Heart right ventricle (tissue), 16 donors: ENCODE results near the gene SAPCD2. TPM values are rescaled to one million over a fixed set of nuclear protein-coding genes. Genes with fewer than 3 reads are reported as not detected.

Experiments used
- ATAC-seq, 8 donors: fragments of 200-7000 bp; cut with Tn5 transposase; one replicate each; pipeline ENCODE4 v1.9.1; 2020; ENCODE audit warnings: mild to moderate bottlenecking in 8 of 8, moderate library complexity in 8 of 8, moderate number of reproducible peaks in 1 of 8
- DNase-seq, 2 donors: peaks; one replicate each; pipeline ENCODE4 v3.0.0-alpha.2; 2020
- H3K27ac ChIP-seq, 10 donors: fragments of 200-600 bp; sonication (generic) in 2 of 10; one replicate each; pipeline versions ENCODE4 v1.5.0 to v1.8.0; 2020 to 2022; ENCODE audit warnings: mild to moderate bottlenecking in 3 of 10
- H3K27me3 ChIP-seq, 7 donors: fragments of 200-600 bp; one replicate each; pipeline ENCODE4 v1.8.0; 2021 to 2022; ENCODE audit warnings: mild to moderate bottlenecking in 2 of 7
- H3K36me3 ChIP-seq, 9 donors: fragments of 200-600 bp; sonication (generic) in 1 of 9; one replicate each; pipeline versions ENCODE4 v1.5.0 to v1.8.0; 2020 to 2022; ENCODE audit warnings: mild to moderate bottlenecking in 2 of 9
- H3K4me1 ChIP-seq, 9 donors: fragments of 200-600 bp; sonication (generic) in 1 of 9; one replicate each; pipeline versions ENCODE4 v1.5.0 to v1.8.0; 2020 to 2022; ENCODE audit warnings: mild to moderate bottlenecking in 4 of 9
- H3K4me3 ChIP-seq, 10 donors: fragments of 200-600 bp; sonication (generic) in 2 of 10; one replicate each; pipeline versions ENCODE4 v1.5.0 to v1.8.0; 2020 to 2022; ENCODE audit warnings: mild to moderate bottlenecking in 7 of 10, moderate library complexity in 2 of 10
- H3K9me3 ChIP-seq, 11 donors: fragments of 200-600 bp in 10 of 11; sonication (generic) in 2 of 11; one replicate each; pipeline versions ENCODE4 v1.5.0 to v1.8.0; 2013 to 2022; ENCODE audit warnings: mild to moderate bottlenecking in 2 of 11, control low read depth in 1 of 11, moderate library complexity in 1 of 11
- CTCF ChIP-seq, 9 donors: fragments of 200-600 bp; sonication (generic) in 2 of 9; IDR thresholded peaks; one replicate each; pipeline versions ENCODE4 v1.5.0 to v1.8.0; 2021 to 2022; ENCODE audit warnings: antibody characterized with exemption in 9 of 9, mild to moderate bottlenecking in 5 of 9, moderate library complexity in 1 of 9
- WGBS, 2 donors: extraction: QIAGEN DNeasy Blood & Tissue Kit; methylation state at CpG; one replicate each; pipeline ENCODE4 v1.1.7; 2013; ENCODE audit warnings: inconsistent platforms in 1 of 2; 5-methylcytosine and 5-hydroxymethylcytosine counted together
- intact Hi-C, 10 donors: fragments of 100-400 bp; cut with DNase I; formaldehyde crosslinking; loops; one replicate each; pipeline versions ENCODE4 v1.11.1 to v1.14.2; 2022
- polyA plus RNA-seq, 2 donors: library from polyadenylated mRNA; stranded (reverse); fragments of 200-250 nt; gene quantifications; one replicate each; pipeline ENCODE4 v1.2.3, GENCODE V29; 2013
- total RNA-seq, 10 donors: library from RNA; stranded (reverse); fragmentation: NEBNext Ultra II Directional in 3 of 10; extraction: Animal tissue kit (Norgen Biotek cat#: 25700) in 3 of 10; gene quantifications; one replicate each; pipeline versions ENCODE4 v1.2.1 to v1.2.4, GENCODE V29; 2021 to 2023
- donor health status: Arrhythmogenic right ventricular cardiomyopathy.
- donor health status: ischemic (EF 13 %, LVEDD 7.1; RV severe dilation, severe dysfunction).
- donor health status: healthy with polysubstance abuse.
- donor health status: DM: no; HTN: yes; CAD: no.
- donor health status: DM: no; HTN: no; CAD: no.
- donor health status: ischemic (EF 25% LVEDD 6.9; RV normal size, moderate dysfunction).
- donor health status: ischemic (EF 25% LVEDD 5.7; RV mildly dilated, moderate dysfunction).
- donor health status: healthy.
- donor health status: DM: yes; HTN: yes; CAD: no.
- donor health status: Ischemic cardiomyopathy.
- donor health status: ischemic (EF 35%, LVEDD 5.7; RV mildly dilated, moderate dysfunction).
- donor health status: nonischemic (EF 11% LVEDD 7.7; RV severe dilation, severe dysfunction).
- donor health status: DM: yes; HTN: yes; CAD: no.
- donor health status: PGD.
- donor health status: ischemic (EF 29% LVEDD 5.4; RV normal size, mild dysfunction).
- donor health status: nonischemic (EF 23%, LVEDD 6.1; RV moderate dilation, normal function).

Gene SAPCD2
- total and polyA plus RNA-seq, 12 donors, result 0.06 to 1.1 (median 0.13) TPM; not detected in 1

- no peaks in the 10 kb centered on the region for H3K27me3 ChIP-seq
- intact Hi-C loops, result no loop called here
- no peak for TF ChIP-seq CTCF (IDR thresholded peaks at IDR 0.05)
- H3K27ac ChIP-seq, result no peak overlapping the region
- no peak overlapping the region for H3K4me3 ChIP-seq
- no peak for ATAC-seq
- peaks cover 0 to 70% (median 45%) of the 10 kb centered on the region in 9 donors for H3K36me3 ChIP-seq
- peaks cover 9 to 24% (median 15%) of the 10 kb centered on the region in 9 donors for H3K4me1 ChIP-seq
- H3K9me3 ChIP-seq, result no peaks in the 10 kb centered on the region
- 89 to 91% methylated on average over 28 of the region's 28 CpGs for whole genome bisulfite sequencing, 2 donors
- no peak for DNase-seq
Measured at GRCh38 chr9:137110911-137111787, 40.8 kb upstream of the SAPCD2 start.

GRCh38 chr9:137110147-137110910 is 40.0 kb upstream of the SAPCD2 start:
- peak in 1 of 8 donors; percentile 1 for ATAC-seq
- H3K27me3 ChIP-seq, result no peaks in the 10 kb centered on the region
- 91% methylated on average over 38 of the region's 38 CpGs for WGBS, 2 donors
- H3K36me3 ChIP-seq, result peaks cover 0 to 78% (median 46%) of the 10 kb centered on the region in 9 donors
- no peak for DNase-seq
- H3K4me3 ChIP-seq, result no peak overlapping the region
- no peaks in the 10 kb centered on the region for H3K9me3 ChIP-seq
- H3K4me1 ChIP-seq, result peaks cover 4 to 15% (median 7%) of the 10 kb centered on the region in 9 donors
- intact Hi-C loops, result no loop called here
- TF ChIP-seq CTCF (IDR thresholded peaks at IDR 0.05), result no peak
- no peak overlapping the region for H3K27ac ChIP-seq

- Histone ChIP-seq H3K27ac (no peak overlapping the region), H3K36me3 (peaks cover 0 to 87% (median 53%) of the 10 kb centered on the region in 9 donors), H3K27me3 (no peaks in the 10 kb centered on the region), H3K4me1 (peaks cover 0 to 8% (median 0%) of the 10 kb centered on the region in 9 donors), H3K4me3 (no peak overlapping the region), H3K9me3 (no peaks in the 10 kb centered on the region)
- intact Hi-C loops, result no loop called here
- TF ChIP-seq CTCF (IDR thresholded peaks at IDR 0.05), result no peak
- 82 to 84% methylated on average over 34 of the region's 34 CpGs for WGBS, 2 donors
- no peak for DNase-seq
- peak in 1 of 8 donors; percentile 26 for ATAC-seq
Measured at GRCh38 chr9:137109250-137110146, 39.1 kb upstream of the SAPCD2 start.
